WTC11 (cell line): ENCODE results near the gene IFRD2.

ENCODE experiments used
- CREM ChIP-seq: sonication (generic); formaldehyde crosslinking; IDR thresholded peaks from 2 replicates; pipeline ENCODE4 v1.8.1; 2022; ENCODE audit warnings: mild to moderate bottlenecking, missing genetic modification reagents, moderate library complexity
- CTCF ChIP-seq: fragments of 200-600 bp; IDR thresholded peaks from 2 replicates; pipeline ENCODE4 v1.8.0; 2022; ENCODE audit warnings: antibody characterized with exemption
- ESRRA ChIP-seq: sonication (generic); formaldehyde crosslinking; IDR thresholded peaks from 2 replicates; pipeline ENCODE4 v1.8.1; 2022; ENCODE audit warnings: mild to moderate bottlenecking, missing genetic modification reagents, borderline replicate concordance
- IRF1 ChIP-seq: sonication (generic); formaldehyde crosslinking; IDR thresholded peaks from 2 replicates; pipeline ENCODE4 v1.8.0; 2023; ENCODE audit warnings: missing genetic modification reagents
- JUN ChIP-seq: sonication (generic); formaldehyde crosslinking; IDR thresholded peaks from 2 replicates; pipeline ENCODE4 v1.8.0; 2023; ENCODE audit warnings: mild to moderate bottlenecking, missing genetic modification reagents
- KAT7 ChIP-seq: sonication (generic); formaldehyde crosslinking; IDR thresholded peaks from 2 replicates; pipeline ENCODE4 v1.8.1; 2023; ENCODE audit warnings: missing genetic modification reagents, mild to moderate bottlenecking, borderline replicate concordance
- NR2C2 ChIP-seq: sonication (generic); formaldehyde crosslinking; IDR thresholded peaks from 2 replicates; pipeline ENCODE4 v1.8.0; 2022; ENCODE audit warnings: mild to moderate bottlenecking, missing genetic modification reagents
- USF2 ChIP-seq: sonication (generic); formaldehyde crosslinking; IDR thresholded peaks from 2 replicates; pipeline ENCODE4 v1.8.1; 2023; ENCODE audit warnings: mild to moderate bottlenecking, missing genetic modification reagents, moderate library complexity

GRCh38 chr3:50279255-50280016 is 12.8 kb downstream of the IFRD2 start:
- no peak for TF ChIP-seq CTCF
- TF ChIP-seq NR2C2 (CRISPR knock-in tag) = no peak
- TF ChIP-seq IRF1 (CRISPR knock-in tag) = no peak
- no peak for TF ChIP-seq JUN (CRISPR knock-in tag)
- no peak for TF ChIP-seq ESRRA
- no peak for TF ChIP-seq USF2 (CRISPR knock-in tag)
- TF ChIP-seq KAT7 = no peak
- no peak for TF ChIP-seq CREM
